H1 (cell line): Measurements from ENCODE around the gene TRAF3. TPM values are rescaled to one million over a fixed set of nuclear protein-coding genes. Genes with fewer than 3 reads are reported as not detected.

Source experiments
- CTCF ChIA-PET: fragments of 300-600 bp; sonication (Branson Sonifier 250); formaldehyde crosslinking; loops from one replicate; lab custom pipeline; 2021; ENCODE audit not compliant: partially characterized antibody; lab: Charles Lee
- POLR2A ChIA-PET: fragments of 300-600 bp; sonication (Branson Sonifier 250); formaldehyde crosslinking; loops from one replicate; lab custom pipeline; 2021; ENCODE audit warnings: inconsistent platforms; ENCODE audit not compliant: partially characterized antibody; lab: Charles Lee
- DNase-seq, 2 experiments: peaks; one replicate each; pipeline versions ENCODE4 v3.0.0 to v3.0.0-alpha.2; 2010 to 2022; ENCODE audit warnings: low spot score in 2 of 2, low read depth in 1 of 2, mixed read lengths in 1 of 2
- FAIRE-seq: peaks from 2 replicates; lab custom pipeline; 2011; peaks lifted over from hg19 to GRCh38; lab: Jason Lieb, UNC
- H2AFZ ChIP-seq: 2 replicates; pipeline ENCODE4 v1.8.1; 2012; ENCODE audit warnings: low read length, inconsistent platforms
- H2AK5ac ChIP-seq: 2 replicates; pipeline ENCODE4 v1.6.1; 2013; ENCODE audit warnings: low read depth, low read length
- H2BK120ac ChIP-seq: replicated peaks from 2 replicates; pipeline ENCODE3; 2013; ENCODE audit warnings: low read depth, low read length, inconsistent platforms
- H2BK12ac ChIP-seq: 2 replicates; pipeline ENCODE4 v1.6.1; 2013; ENCODE audit warnings: low read depth, low read length
- H2BK15ac ChIP-seq: 2 replicates; pipeline ENCODE4 v1.6.1; 2013; ENCODE audit warnings: low read length
- H2BK20ac ChIP-seq: 2 replicates; pipeline ENCODE4 v1.6.1; 2013; ENCODE audit warnings: low read length
- H2BK5ac ChIP-seq: 2 replicates; pipeline ENCODE4 v1.6.1; 2013; ENCODE audit warnings: low read depth, low read length
- H3K14ac ChIP-seq: 2 replicates; pipeline ENCODE4 v1.6.1; 2013; ENCODE audit warnings: inconsistent platforms; ENCODE audit not compliant: insufficient read length
- H3K18ac ChIP-seq: 2 replicates; pipeline ENCODE4 v1.6.1; 2013; ENCODE audit warnings: low read length; ENCODE audit errors: extremely low read depth
- H3K23ac ChIP-seq: 2 replicates; pipeline ENCODE4 v1.6.1; 2013; ENCODE audit warnings: inconsistent platforms; ENCODE audit not compliant: insufficient read length
- H3K23me2 ChIP-seq: 2 replicates; pipeline ENCODE4 v1.6.1; 2013; ENCODE audit warnings: low read depth, low read length
- H3K27ac ChIP-seq: 2 replicates; pipeline ENCODE4 v1.6.1; 2011; ENCODE audit warnings: low read depth, low read length, inconsistent platforms
- H3K27me3 ChIP-seq, 4 experiments: replicated peaks in 1 of 4; 1 replicate in 1 of 4; 2 replicates in 3 of 4; pipeline versions ENCODE4 v1.6.1 to v1.8.1; 2011 to 2013; ENCODE audit warnings: low read length in 3 of 4, mild to moderate bottlenecking in 3 of 4, inconsistent platforms in 2 of 4, mixed read lengths in 2 of 4, moderate library complexity in 1 of 4; ENCODE audit not compliant: control insufficient read depth in 3 of 4, insufficient read depth in 3 of 4; ENCODE audit errors: extremely low read depth in 1 of 4
- H3K36me3 ChIP-seq, 4 experiments: 2 replicates each; pipeline versions ENCODE4 v1.6.1 to v1.8.1; 2011 to 2013; ENCODE audit warnings: mild to moderate bottlenecking in 4 of 4, low read length in 3 of 4, moderate library complexity in 2 of 4, control low read depth in 1 of 4, inconsistent platforms in 1 of 4; ENCODE audit not compliant: insufficient read depth in 4 of 4, control insufficient read depth in 2 of 4
- H3K4ac ChIP-seq: replicated peaks from 2 replicates; pipeline ENCODE3; 2013; ENCODE audit warnings: low read length, low read depth, mixed read lengths, inconsistent platforms; ENCODE audit not compliant: insufficient read length
- H3K4me1 ChIP-seq, 4 experiments: replicated peaks in 1 of 4; 1 replicate in 1 of 4; 2 replicates in 3 of 4; pipeline versions ENCODE4 v1.6.1 to v1.8.1; 2011 to 2013; ENCODE audit warnings: low read length in 3 of 4, inconsistent platforms in 2 of 4, mixed read lengths in 1 of 4; ENCODE audit not compliant: insufficient read depth in 4 of 4, control insufficient read depth in 3 of 4
- H3K4me2 ChIP-seq, 2 experiments: 2 replicates each; pipeline versions ENCODE4 v1.6.1 to v1.8.1; 2011 to 2013; ENCODE audit warnings: low read depth in 2 of 2, low read length in 2 of 2, control low read depth in 1 of 2, inconsistent platforms in 1 of 2, mild to moderate bottlenecking in 1 of 2; ENCODE audit not compliant: insufficient read depth in 1 of 2
- H3K4me3 ChIP-seq, 4 experiments: fragments of 200-600, 300-600 bp in 1 of 4; sonication (generic), shearing (Covaris generic), sonication (Bioruptor Twin) in 1 of 4; 2 replicates each; pipeline versions ENCODE4 v1.5.1 to v1.8.1; 2011 to 2016; ENCODE audit warnings: low read length in 4 of 4, low read depth in 3 of 4, control low read depth in 2 of 4, inconsistent platforms in 2 of 4, mild to moderate bottlenecking in 2 of 4, mixed read lengths in 1 of 4, moderate library complexity in 1 of 4; ENCODE audit not compliant: insufficient read depth in 2 of 4; ENCODE audit errors: extremely low read depth in 1 of 4
- H3K56ac ChIP-seq: replicated peaks from 2 replicates; pipeline ENCODE3; 2013; ENCODE audit warnings: low read depth, mild to moderate bottlenecking, mixed read lengths, low read length, inconsistent platforms; ENCODE audit not compliant: insufficient read length
- H3K79me1 ChIP-seq: 2 replicates; pipeline ENCODE4 v1.6.1; 2013; ENCODE audit warnings: low read depth, low read length, control low read depth
- H3K79me2 ChIP-seq, 2 experiments: 2 replicates each; pipeline versions ENCODE4 v1.6.1 to v1.8.1; 2012 to 2013; ENCODE audit warnings: low read length in 2 of 2, mild to moderate bottlenecking in 2 of 2, inconsistent platforms in 1 of 2; ENCODE audit not compliant: insufficient read depth in 2 of 2, control insufficient read depth in 1 of 2
- H3K9ac ChIP-seq, 4 experiments: replicated peaks in 1 of 4; 1 replicate in 1 of 4; 2 replicates in 3 of 4; pipeline versions ENCODE4 v1.6.1 to v1.8.1; 2011 to 2013; ENCODE audit warnings: low read depth in 3 of 4, low read length in 3 of 4, control low read depth in 2 of 4, mild to moderate bottlenecking in 2 of 4, moderate library complexity in 2 of 4, inconsistent platforms in 1 of 4; ENCODE audit errors: extremely low read depth in 1 of 4
- H3K9me3 ChIP-seq, 2 experiments: 2 replicates each; pipeline versions ENCODE4 v1.6.1 to v1.8.1; 2012 to 2013; ENCODE audit warnings: mild to moderate bottlenecking in 2 of 2, moderate library complexity in 2 of 2, control low read depth in 1 of 2, inconsistent platforms in 1 of 2, low read depth in 1 of 2, low read length in 1 of 2, mixed read lengths in 1 of 2; ENCODE audit not compliant: insufficient read depth in 2 of 2
- H4K20me1 ChIP-seq, 2 experiments: replicated peaks in 1 of 2; 2 replicates each; pipeline versions ENCODE3 to v1.8.1; 2011 to 2013; ENCODE audit warnings: inconsistent platforms in 2 of 2, low read length in 2 of 2, mild to moderate bottlenecking in 1 of 2; ENCODE audit not compliant: insufficient read depth in 2 of 2, control insufficient read depth in 1 of 2
- H4K5ac ChIP-seq: 2 replicates; pipeline ENCODE4 v1.6.1; 2013; ENCODE audit warnings: low read length, low read depth, mixed read lengths, inconsistent platforms; ENCODE audit not compliant: insufficient read length
- H4K8ac ChIP-seq: 2 replicates; pipeline ENCODE4 v1.8.0; 2013; ENCODE audit warnings: mild to moderate bottlenecking, moderate library complexity, low read length, inconsistent platforms; ENCODE audit not compliant: insufficient read depth; ENCODE audit errors: extremely low read depth
- H4K91ac ChIP-seq: replicated peaks from 2 replicates; pipeline ENCODE3; 2013; ENCODE audit warnings: low read length, mixed read lengths, inconsistent platforms; ENCODE audit not compliant: insufficient read length
- ASH2L ChIP-seq: fragments of 200-600, 300-600 bp; sonication (generic); IDR thresholded peaks from one replicate; pipeline ENCODE4 v1.7.1; 2017; ENCODE audit warnings: low read length
- BACH1 ChIP-seq: IDR thresholded peaks from 2 replicates; pipeline ENCODE4 v1.6.1; 2012; ENCODE audit warnings: low read length, improper control_type of control experiment
- CREB1 ChIP-seq: IDR thresholded peaks from 2 replicates; pipeline ENCODE4 v1.6.1; 2012; ENCODE audit warnings: inconsistent platforms
- JUND ChIP-seq: IDR thresholded peaks from 2 replicates; pipeline ENCODE4 v1.6.1; 2011; ENCODE audit warnings: mild to moderate bottlenecking, improper control_type of control experiment, low read length
- KDM5A ChIP-seq: fragments of 200-600 bp; IDR thresholded peaks from 2 replicates; pipeline ENCODE4 v1.7.1; 2012; ENCODE audit warnings: mild to moderate bottlenecking, low read length, inconsistent platforms, mixed read lengths
- MAFK ChIP-seq: IDR thresholded peaks from 2 replicates; pipeline ENCODE4 v1.6.1; 2012; ENCODE audit warnings: low read depth, mild to moderate bottlenecking, improper control_type of control experiment, low read length
- NANOG ChIP-seq: IDR thresholded peaks from 2 replicates; pipeline ENCODE4 v1.6.1; 2011; ENCODE audit warnings: low read length, low read depth, mild to moderate bottlenecking, inconsistent platforms; ENCODE audit not compliant: insufficient read depth, poor library complexity, severe bottlenecking
- NRF1 ChIP-seq: IDR thresholded peaks from 2 replicates; pipeline ENCODE4 v1.6.1; 2011; ENCODE audit warnings: mild to moderate bottlenecking, low read depth, low read length, improper control_type of control experiment
- SAP30 ChIP-seq: fragments of 300-600 bp; sonication (generic); IDR thresholded peaks from 2 replicates; pipeline ENCODE4 v1.7.1; 2012; ENCODE audit warnings: low read length, moderate library complexity, mild to moderate bottlenecking, inconsistent platforms; ENCODE audit not compliant: insufficient read depth, insufficient replicate concordance
- SIRT6 ChIP-seq: IDR thresholded peaks from one replicate; pipeline ENCODE4 v1.7.1; 2012; ENCODE audit warnings: low read length, inconsistent platforms
- TAF7 ChIP-seq: optimal IDR thresholded peaks from 2 replicates; pipeline ENCODE3; 2011; ENCODE audit warnings: low read depth, mild to moderate bottlenecking, inconsistent platforms, low read length, moderate library complexity, borderline replicate concordance
- TBP ChIP-seq: IDR thresholded peaks from 2 replicates; pipeline ENCODE4 v1.6.1; 2011; ENCODE audit warnings: low read depth, low read length, improper control_type of control experiment
- TEAD4 ChIP-seq: IDR thresholded peaks from 2 replicates; pipeline ENCODE4 v1.6.1; 2012; ENCODE audit warnings: low read depth, low read length, inconsistent platforms, mixed read lengths
- WGBS, 2 experiments: shearing (Covaris generic) in 1 of 2; methylation state at CpG; one replicate each; pipeline versions ENCODE4 v1.1.6 to v1.1.7; 2013 to 2015; ENCODE audit warnings: low lambda C conversion rate in 2 of 2, mixed read lengths in 2 of 2, inconsistent platforms in 1 of 2, low coverage in 1 of 2, missing lambda C conversion rate in 1 of 2; ENCODE audit not compliant: insufficient replicate concordance in 2 of 2, insufficient coverage in 1 of 2, insufficient read length in 1 of 2; ENCODE audit errors: extremely low coverage in 1 of 2, missing lambda C conversion rate in 1 of 2; 5-methylcytosine and 5-hydroxymethylcytosine counted together
- polyA plus RNA-seq, 7 experiments: library from polyadenylated mRNA; depleted of rRNA in 3 of 7; stranded (reverse) in 5 of 7; unstranded in 2 of 7; fragments of >200 nt in 5 of 7; fragments of 200-250 nt in 2 of 7; gene quantifications; 1 replicate in 5 of 7; 2 replicates in 1 of 7; 4 replicates in 1 of 7; pipeline versions ENCODE4 v1.2.1 to v1.2.3, GENCODE V29; 2011 to 2013; ENCODE audit warnings: missing spikeins in 2 of 7, mixed read lengths in 2 of 7
- total RNA-seq: library from RNA; stranded (reverse); fragmentation: NEBNext Ultra II Directional; extraction: Animal tissue kit (Norgen Biotek cat#: 25700); gene quantifications from 2 replicates; pipeline ENCODE4 v1.2.1, GENCODE V29; 2021

Gene TRAF3
- total and polyA plus RNA-seq, 2 of the 8 experiments (the other 6 are each of a cell fraction or from before 2014, with no cell fraction given): 5.8 to 12.1 TPM

DNA sequence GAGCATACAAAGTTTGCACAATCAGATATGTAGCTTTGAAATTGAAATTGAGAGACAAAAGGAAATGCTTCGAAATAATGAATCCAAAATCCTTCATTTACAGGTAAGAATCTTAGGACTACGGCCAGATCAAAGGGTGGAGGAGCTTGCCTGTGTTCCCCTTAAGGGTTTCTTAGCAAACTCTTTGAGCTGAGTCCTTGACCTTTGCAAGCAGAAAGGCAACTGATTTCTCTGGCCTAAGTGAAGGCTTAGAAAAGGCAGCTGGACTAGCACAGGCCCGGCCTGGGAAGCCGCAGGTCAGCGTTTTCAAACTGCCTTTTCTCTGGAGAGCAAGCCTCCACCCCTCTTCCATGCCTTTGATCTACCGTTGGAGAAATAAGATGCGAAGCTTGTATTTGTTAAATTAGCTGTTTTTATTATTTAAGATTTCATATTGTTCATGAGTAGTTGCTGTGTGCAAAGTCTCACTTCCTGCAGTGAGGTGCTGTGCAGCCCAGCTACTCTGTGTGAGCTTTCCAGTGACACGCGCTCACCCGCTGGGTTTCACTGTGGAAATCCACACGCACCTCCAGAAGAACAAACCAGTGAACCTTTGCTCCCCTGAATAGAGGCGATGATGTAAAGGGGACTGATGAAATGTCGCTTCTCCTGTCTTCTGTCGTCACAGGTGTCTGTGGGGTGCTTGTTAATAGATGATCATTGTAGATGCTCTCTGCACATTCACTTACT, 120.2 kb downstream of the TRAF3 start:
- TF ChIP-seq SIRT6 (no peak), TAF7 (no peak), NRF1 (no peak), CREB1 (no peak), JUND (no peak), NANOG (no peak), TEAD4 (no peak), TBP (no peak), MAFK (no peak), ASH2L (no peak), KDM5A (no peak), BACH1 (no peak), SAP30 (no peak)
- TF ChIP-seq, all 59 proteins: peak for 0
- Histone ChIP-seq H3K9ac (no peak overlapping the region), H2BK20ac (no peak overlapping the region), H2AK5ac (no peak overlapping the region), H4K91ac (no peak overlapping the region), H3K4me1 (no peaks in the 10 kb centered on the region), H3K79me2 (no peaks in the 10 kb centered on the region), H2BK12ac (no peak overlapping the region), H3K27me3 (no peaks in the 10 kb centered on the region), H4K20me1 (peaks cover 2 to 3% of the 10 kb centered on the region in 2 experiments), H3K18ac (no peak overlapping the region), H2BK120ac (no peak overlapping the region), H3K27ac (no peak overlapping the region), H3K36me3 (peaks cover 0 to 3% (median 0%) of the 10 kb centered on the region in 4 experiments; a peak in 1 of 8 replicates), H3K4me3 (no peak overlapping the region), H3K23ac (no peak overlapping the region), H3K9me3 (no peaks in the 10 kb centered on the region), H3K79me1 (no peaks in the 10 kb centered on the region), H2BK5ac (peak overlapping the region; percentile 26; the same call in 1 of the 2 replicates), H3K4me2 (no peak overlapping the region), H3K56ac (no peak overlapping the region), H3K14ac (no peak overlapping the region), H4K8ac (no peak overlapping the region), H2BK15ac (no peak overlapping the region), H3K23me2 (no peaks in the 10 kb centered on the region), H3K4ac (no peak overlapping the region), H4K5ac (no peak overlapping the region), H2AFZ (no peak overlapping the region)
- no peak for FAIRE-seq
- ChIA-PET CTCF (interaction anchor here (0.6 to 1.2 kb wide), 4 partner anchors 11 to 373 kb away, joined by 3 to 6 read pairs (median 4); no protein-coding TSS in a partner anchor), POLR2A (interaction anchor here (1.0 kb wide), 1 partner anchor 20 kb away, joined by 3 read pairs; no protein-coding TSS in a partner anchor)
- DNase-seq: no peak
- WGBS, 2 experiments: 96% methylated on average over 14 of the region's 14 CpGs; no CpG with 5 or more reads in 1 of the 2 experiments
